A549 (cell line): ENCODE measurements around the gene TMEM91.
"Not testable (repeated sequence)": the region's sequence is repeated elsewhere in the genome, so short reads cannot be mapped to it uniquely, and the experiment has no call there.

Experiments used
- EP300 ChIP-seq, 2 experiments: fragments of >200 bp; sonication (Bioruptor Twin); formaldehyde crosslinking; IDR thresholded peaks; 2 replicates in 1 of 2; 3 replicates in 1 of 2; pipeline ENCODE4 v1.6.1; 2016 to 2017
- GATA3 ChIP-seq: IDR thresholded peaks from 2 replicates; pipeline ENCODE4 v1.6.1; 2012; ENCODE audit warnings: borderline replicate concordance
- JUN ChIP-seq, 2 experiments: fragments of >200 bp; sonication (Bioruptor Twin); formaldehyde crosslinking; IDR thresholded peaks; 2 replicates in 1 of 2; 3 replicates in 1 of 2; pipeline ENCODE4 v1.6.1; 2016 to 2017
- POLR2A ChIP-seq: IDR thresholded peaks from 2 replicates; pipeline ENCODE4 v1.6.1; 2012; ENCODE audit warnings: mild to moderate bottlenecking, low read length
- RCOR1 ChIP-seq: fragments of 150-350 bp; IDR thresholded peaks from 2 replicates; pipeline ENCODE4 v1.6.1; 2014; ENCODE audit warnings: antibody characterized with exemption, low read length, low read depth
- TF ChIP-seq, protein P1 (sequence below): fragments of >200 bp; sonication (Bioruptor Twin); formaldehyde crosslinking; IDR thresholded peaks from 3 replicates; pipeline ENCODE4 v1.5.1; 2016

DNA sequence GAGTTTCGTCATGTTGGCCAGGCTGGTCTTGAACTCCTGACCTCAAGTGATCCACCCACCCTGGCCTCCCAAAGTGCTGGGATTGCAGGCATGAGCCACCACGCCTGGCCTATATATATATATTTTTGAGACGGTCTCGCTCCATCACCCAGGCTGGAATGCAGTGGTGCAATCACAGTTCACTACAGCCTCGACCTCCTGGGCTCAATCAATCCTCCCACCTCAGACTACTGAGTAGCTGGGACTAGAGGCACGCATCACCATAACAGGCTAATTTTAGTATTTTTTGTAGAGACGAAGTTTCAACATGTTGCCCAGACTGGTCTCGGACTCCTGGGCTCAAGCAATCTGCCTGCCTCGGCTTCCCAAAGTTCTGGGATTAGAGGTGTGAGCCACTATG is 29.4 kb upstream of the TMEM91 start:
- TF ChIP-seq, protein P1, sequence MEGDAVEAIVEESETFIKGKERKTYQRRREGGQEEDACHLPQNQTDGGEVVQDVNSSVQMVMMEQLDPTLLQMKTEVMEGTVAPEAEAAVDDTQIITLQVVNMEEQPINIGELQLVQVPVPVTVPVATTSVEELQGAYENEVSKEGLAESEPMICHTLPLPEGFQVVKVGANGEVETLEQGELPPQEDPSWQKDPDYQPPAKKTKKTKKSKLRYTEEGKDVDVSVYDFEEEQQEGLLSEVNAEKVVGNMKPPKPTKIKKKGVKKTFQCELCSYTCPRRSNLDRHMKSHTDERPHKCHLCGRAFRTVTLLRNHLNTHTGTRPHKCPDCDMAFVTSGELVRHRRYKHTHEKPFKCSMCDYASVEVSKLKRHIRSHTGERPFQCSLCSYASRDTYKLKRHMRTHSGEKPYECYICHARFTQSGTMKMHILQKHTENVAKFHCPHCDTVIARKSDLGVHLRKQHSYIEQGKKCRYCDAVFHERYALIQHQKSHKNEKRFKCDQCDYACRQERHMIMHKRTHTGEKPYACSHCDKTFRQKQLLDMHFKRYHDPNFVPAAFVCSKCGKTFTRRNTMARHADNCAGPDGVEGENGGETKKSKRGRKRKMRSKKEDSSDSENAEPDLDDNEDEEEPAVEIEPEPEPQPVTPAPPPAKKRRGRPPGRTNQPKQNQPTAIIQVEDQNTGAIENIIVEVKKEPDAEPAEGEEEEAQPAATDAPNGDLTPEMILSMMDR, result not testable (repeated sequence)
- TF ChIP-seq POLR2A; RCOR1; JUN (IDR thresholded peaks at IDR 0.05); EP300 (IDR thresholded peaks at IDR 0.05); GATA3: not testable (repeated sequence)
